NT2/D1 (cell line): ENCODE measurements around the gene CLEC16A.

Source experiments
- DNase-seq: peaks from one replicate; pipeline ENCODE4 v3.0.0-alpha.2; 2011; ENCODE audit warnings: low read depth, low spot score
- H3K27me3 ChIP-seq: 2 replicates; pipeline ENCODE4 v1.6.0; 2011; ENCODE audit warnings: mild to moderate bottlenecking; ENCODE audit not compliant: insufficient read length, insufficient read depth
- H3K36me3 ChIP-seq: 2 replicates; pipeline ENCODE4 v1.6.1; 2011; ENCODE audit warnings: mild to moderate bottlenecking, low read length, mixed read lengths; ENCODE audit not compliant: insufficient read depth, insufficient read length
- H3K4me1 ChIP-seq: 2 replicates; pipeline ENCODE4 v1.5.1; 2011; ENCODE audit not compliant: insufficient read depth, insufficient read length
- H3K4me3 ChIP-seq: 2 replicates; pipeline ENCODE4 v1.5.1; 2011; ENCODE audit warnings: low read depth; ENCODE audit not compliant: insufficient read length
- H3K9ac ChIP-seq: 2 replicates; pipeline ENCODE4 v1.6.0; 2011; ENCODE audit warnings: low read depth; ENCODE audit not compliant: insufficient read length
- H3K9me3 ChIP-seq: 2 replicates; pipeline ENCODE4 v1.5.1; 2011; ENCODE audit warnings: mild to moderate bottlenecking, low read length; ENCODE audit not compliant: insufficient read depth
- SUZ12 ChIP-seq: IDR thresholded peaks from 2 replicates; pipeline ENCODE4 v1.6.1; 2011; ENCODE audit not compliant: insufficient read length, insufficient read depth; ENCODE audit errors: extremely low read depth
- YY1 ChIP-seq: IDR thresholded peaks from 2 replicates; pipeline ENCODE4 v1.6.1; 2011; ENCODE audit not compliant: insufficient read length, insufficient read depth
- ZNF274 ChIP-seq: IDR thresholded peaks from 2 replicates; pipeline ENCODE4 v1.6.1; 2011; ENCODE audit warnings: mild to moderate bottlenecking, low read depth, low read length

Gene CLEC16A

DNA sequence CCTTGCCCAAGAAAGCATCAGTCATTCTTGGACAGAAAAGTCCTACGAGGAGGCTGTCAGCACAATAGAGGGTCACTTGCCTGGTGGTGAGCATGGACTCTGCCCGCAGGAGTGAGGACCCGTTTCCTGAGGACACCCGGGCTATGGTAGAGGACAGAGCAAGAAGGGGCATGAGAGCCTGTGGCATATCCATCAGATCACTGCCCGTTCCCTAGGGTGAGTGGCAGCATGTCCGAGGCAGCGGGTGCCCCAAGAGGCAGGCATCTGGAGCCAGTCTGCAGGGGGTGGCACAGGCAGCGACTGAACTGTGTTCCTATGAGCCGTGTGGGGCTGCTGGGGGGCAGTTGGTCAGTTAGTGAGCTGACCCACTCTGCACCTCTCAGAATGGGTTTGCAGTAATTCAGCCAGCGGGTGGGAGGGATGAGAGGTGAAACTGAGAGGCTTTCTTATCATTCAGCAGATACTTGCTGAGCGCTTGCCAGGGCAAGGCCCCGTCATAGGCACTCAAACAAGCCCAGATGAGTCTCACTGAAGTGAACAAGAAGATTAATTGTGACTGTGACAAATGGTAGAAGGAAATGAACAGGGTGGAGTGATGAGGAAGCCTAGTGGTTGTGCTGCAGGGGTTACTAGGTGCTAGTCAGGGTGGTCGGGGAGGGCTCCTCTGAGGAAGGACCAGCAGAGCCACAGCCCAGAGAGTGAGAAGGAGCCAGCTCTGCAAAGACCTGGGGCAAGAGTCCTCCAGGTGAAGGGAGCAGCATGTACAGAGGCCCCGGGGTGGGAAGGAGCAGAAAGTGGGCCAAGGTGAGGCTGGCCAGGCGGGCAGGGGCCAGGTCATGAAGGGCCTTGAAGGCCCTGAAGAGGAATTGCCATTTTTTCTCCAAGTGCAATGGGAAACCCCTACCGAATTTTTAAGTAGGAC is 87.9 kb downstream of the CLEC16A start:
- TF ChIP-seq YY1 (no peak), SUZ12 (no peak), ZNF274 (no peak)
- Histone ChIP-seq H3K4me1 (no peaks in the 10 kb centered on the region), H3K27me3 (no peaks in the 10 kb centered on the region), H3K4me3 (no peak overlapping the region), H3K36me3 (peaks cover 26% of the 10 kb centered on the region), H3K9ac (no peak overlapping the region), H3K9me3 (peaks cover 9% of the 10 kb centered on the region; the same call in 1 of the 2 replicates)
- no peak for DNase-seq

- no peak overlapping the region for H3K4me3 ChIP-seq
- no peaks in the 10 kb centered on the region for H3K4me1 ChIP-seq
- H3K36me3 ChIP-seq = peaks cover 26% of the 10 kb centered on the region
- H3K27me3 ChIP-seq = no peaks in the 10 kb centered on the region
- TF ChIP-seq YY1 (no peak), ZNF274 (no peak), SUZ12 (no peak)
- no peak for DNase-seq
- H3K9ac ChIP-seq = no peak overlapping the region
- H3K9me3 ChIP-seq = peaks cover 9% of the 10 kb centered on the region; the same call in 1 of the 2 replicates
Observed at GRCh38 chr16:11032922-11033291, 88.5 kb downstream of the CLEC16A start.

- H3K27me3 ChIP-seq = no peaks in the 10 kb centered on the region
- H3K9me3 ChIP-seq = 0 out of 2 replicates have a peak, but pooled peaks cover 2% of the 10 kb centered on the region
- no peaks in the 10 kb centered on the region for H3K4me1 ChIP-seq
- no peak overlapping the region for H3K4me3 ChIP-seq
- no peak overlapping the region for H3K9ac ChIP-seq
- TF ChIP-seq ZNF274 (no peak), YY1 (no peak), SUZ12 (no peak)
- no peak for DNase-seq
- peaks cover 26% of the 10 kb centered on the region for H3K36me3 ChIP-seq
Observed at GRCh38 chr16:11033629-11034420, 89.5 kb downstream of the CLEC16A start.

- no peak overlapping the region for H3K4me3 ChIP-seq
- TF ChIP-seq SUZ12 = no peak
- no peak for TF ChIP-seq YY1
- TF ChIP-seq ZNF274 = no peak
- H3K36me3 ChIP-seq = peaks cover 29% of the 10 kb centered on the region
- H3K9me3 ChIP-seq = no peaks in the 10 kb centered on the region
- H3K9ac ChIP-seq = no peak overlapping the region
- H3K4me1 ChIP-seq = no peaks in the 10 kb centered on the region
- H3K27me3 ChIP-seq = no peaks in the 10 kb centered on the region
- DNase-seq = no peak
Observed at GRCh38 chr16:11034481-11034931, 90.1 kb downstream of the CLEC16A start.

- Histone ChIP-seq H3K9ac (no peak overlapping the region), H3K36me3 (peaks cover 35% of the 10 kb centered on the region), H3K9me3 (no peaks in the 10 kb centered on the region), H3K27me3 (no peaks in the 10 kb centered on the region), H3K4me1 (no peaks in the 10 kb centered on the region), H3K4me3 (no peak overlapping the region)
- DNase-seq = no peak
- TF ChIP-seq YY1 (no peak), ZNF274 (no peak), SUZ12 (no peak)
Observed at GRCh38 chr16:11035096-11035495, 90.7 kb downstream of the CLEC16A start.

GRCh38 chr16:11036040-11036439 is 91.7 kb downstream of the CLEC16A start:
- TF ChIP-seq SUZ12 = no peak
- TF ChIP-seq YY1 = no peak
- TF ChIP-seq ZNF274 = no peak
- no peaks in the 10 kb centered on the region for H3K4me1 ChIP-seq
- H3K4me3 ChIP-seq = no peak overlapping the region
- H3K27me3 ChIP-seq = no peaks in the 10 kb centered on the region
- DNase-seq = no peak
- H3K9me3 ChIP-seq = no peaks in the 10 kb centered on the region
- H3K9ac ChIP-seq = no peak overlapping the region
- H3K36me3 ChIP-seq = peaks cover 40% of the 10 kb centered on the region

GRCh38 chr16:11036868-11037410 is 92.6 kb downstream of the CLEC16A start:
- Histone ChIP-seq H3K27me3 (no peaks in the 10 kb centered on the region), H3K4me3 (no peak overlapping the region), H3K4me1 (no peaks in the 10 kb centered on the region), H3K9me3 (no peaks in the 10 kb centered on the region), H3K9ac (no peak overlapping the region), H3K36me3 (peaks cover 42% of the 10 kb centered on the region)
- no peak for TF ChIP-seq ZNF274
- TF ChIP-seq YY1 = no peak
- TF ChIP-seq SUZ12 = no peak
- no peak for DNase-seq
